ENCODE results near the gene PRKAR2A.

The PRKAR2A gene

DNA sequence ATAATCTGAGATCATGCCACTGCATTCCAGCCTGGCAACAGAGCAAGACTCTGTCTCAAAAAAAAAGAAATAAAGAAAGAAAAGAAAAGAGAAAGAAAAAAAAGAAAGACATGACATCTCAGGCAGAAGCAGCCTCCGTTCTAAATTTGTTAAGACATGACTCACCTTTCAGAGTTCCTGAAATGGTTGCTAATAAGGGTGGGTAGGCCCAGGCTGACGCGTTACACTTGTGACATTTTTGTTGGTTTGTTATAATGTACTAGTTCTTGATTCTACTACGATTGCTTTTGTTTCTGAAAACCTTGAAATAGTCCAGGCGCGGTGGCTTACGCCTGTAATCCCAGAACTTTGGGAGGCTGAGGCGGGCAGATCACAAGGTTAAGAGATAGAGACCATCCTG, 30.0 kb upstream of the PRKAR2A start:
- Histone ChIP-seq H3K4me3 (ENCODE audit: low read length, poor library complexity, severe bottlenecking) (no peak overlapping the region), H2AFZ (ENCODE audit: low read length) (no peak overlapping the region), H3K27me3 (ENCODE audit: insufficient read depth, low read length, poor library complexity, severe bottlenecking) (no peaks in the 10 kb centered on the region), H3K79me2 (ENCODE audit: insufficient read depth, low read length) (no peaks in the 10 kb centered on the region), H3K9ac (ENCODE audit: low read depth, low read length, poor library complexity, severe bottlenecking) (no peak overlapping the region), H3K36me3 (ENCODE audit: insufficient read depth, low read length) (no peaks in the 10 kb centered on the region), H3F3A (ENCODE audit: low read depth) (no peaks in the 10 kb centered on the region), H3K4me1 (ENCODE audit: insufficient read depth, low read length, poor library complexity, severe bottlenecking) (no peaks in the 10 kb centered on the region), H3K9me2 (replicated peaks; ENCODE audit: low read depth, low read length) (no peaks in the 10 kb centered on the region), H4K20me1 (ENCODE audit: insufficient read depth, low read length, poor library complexity, severe bottlenecking) (no peaks in the 10 kb centered on the region), H3K9me3 (ENCODE audit: insufficient read depth, low read depth, low read length) (no peaks in the 10 kb centered on the region), H3K4me2 (ENCODE audit: low read depth, low read length, poor library complexity, severe bottlenecking) (no peak overlapping the region)
- no peak for TF ChIP-seq EZH2phosphoT487 (IDR thresholded peaks at IDR 0.05; ENCODE audit: borderline replicate concordance)
- TF ChIP-seq, protein P1, sequence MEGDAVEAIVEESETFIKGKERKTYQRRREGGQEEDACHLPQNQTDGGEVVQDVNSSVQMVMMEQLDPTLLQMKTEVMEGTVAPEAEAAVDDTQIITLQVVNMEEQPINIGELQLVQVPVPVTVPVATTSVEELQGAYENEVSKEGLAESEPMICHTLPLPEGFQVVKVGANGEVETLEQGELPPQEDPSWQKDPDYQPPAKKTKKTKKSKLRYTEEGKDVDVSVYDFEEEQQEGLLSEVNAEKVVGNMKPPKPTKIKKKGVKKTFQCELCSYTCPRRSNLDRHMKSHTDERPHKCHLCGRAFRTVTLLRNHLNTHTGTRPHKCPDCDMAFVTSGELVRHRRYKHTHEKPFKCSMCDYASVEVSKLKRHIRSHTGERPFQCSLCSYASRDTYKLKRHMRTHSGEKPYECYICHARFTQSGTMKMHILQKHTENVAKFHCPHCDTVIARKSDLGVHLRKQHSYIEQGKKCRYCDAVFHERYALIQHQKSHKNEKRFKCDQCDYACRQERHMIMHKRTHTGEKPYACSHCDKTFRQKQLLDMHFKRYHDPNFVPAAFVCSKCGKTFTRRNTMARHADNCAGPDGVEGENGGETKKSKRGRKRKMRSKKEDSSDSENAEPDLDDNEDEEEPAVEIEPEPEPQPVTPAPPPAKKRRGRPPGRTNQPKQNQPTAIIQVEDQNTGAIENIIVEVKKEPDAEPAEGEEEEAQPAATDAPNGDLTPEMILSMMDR (conservative IDR thresholded peaks at IDR 0.05; ENCODE audit: low read length), result no peak

DNA sequence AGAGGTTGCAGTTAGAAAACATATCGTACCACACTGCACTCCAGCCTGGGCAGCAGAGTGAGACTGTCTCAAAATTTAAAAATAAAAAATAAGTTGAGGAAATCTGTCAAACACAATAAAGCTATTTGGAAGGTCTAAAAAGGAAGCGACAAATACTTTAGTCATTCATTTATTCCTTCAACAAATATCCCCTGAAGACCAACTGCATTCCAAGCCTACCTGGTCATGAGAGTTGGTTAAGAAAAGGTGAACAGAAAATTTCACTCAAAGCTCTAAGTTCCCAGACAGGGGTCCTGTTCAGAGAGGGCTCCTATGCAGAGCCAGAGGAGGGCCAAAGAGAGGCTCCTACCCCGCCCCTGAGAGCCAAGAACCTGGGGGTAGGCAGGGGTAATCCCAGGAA, 15.4 kb upstream of the PRKAR2A start:
- H3K36me3 ChIP-seq (ENCODE audit: insufficient read depth, low read length), result no peaks in the 10 kb centered on the region
- no peaks in the 10 kb centered on the region for H3F3A ChIP-seq (ENCODE audit: low read depth)
- TF ChIP-seq EZH2phosphoT487 (IDR thresholded peaks at IDR 0.05; ENCODE audit: borderline replicate concordance), result no peak
- TF ChIP-seq, protein P1 (conservative IDR thresholded peaks at IDR 0.05; ENCODE audit: low read length), result no peak
- H3K4me2 ChIP-seq (ENCODE audit: low read depth, low read length, poor library complexity, severe bottlenecking), result no peak overlapping the region
- no peak overlapping the region for H3K4me3 ChIP-seq (ENCODE audit: low read length, poor library complexity, severe bottlenecking)
- no peaks in the 10 kb centered on the region for H3K79me2 ChIP-seq (ENCODE audit: insufficient read depth, low read length)
- no peak overlapping the region for H3K9ac ChIP-seq (ENCODE audit: low read depth, low read length, poor library complexity, severe bottlenecking)
- no peaks in the 10 kb centered on the region for H4K20me1 ChIP-seq (ENCODE audit: insufficient read depth, low read length, poor library complexity, severe bottlenecking)
- H3K27me3 ChIP-seq (ENCODE audit: insufficient read depth, low read length, poor library complexity, severe bottlenecking), result no peaks in the 10 kb centered on the region
- H3K4me1 ChIP-seq (ENCODE audit: insufficient read depth, low read length, poor library complexity, severe bottlenecking), result no peaks in the 10 kb centered on the region
- no peaks in the 10 kb centered on the region for H3K9me2 ChIP-seq (replicated peaks; ENCODE audit: low read depth, low read length)
- no peaks in the 10 kb centered on the region for H3K9me3 ChIP-seq (ENCODE audit: insufficient read depth, low read depth, low read length)
- no peak overlapping the region for H2AFZ ChIP-seq (ENCODE audit: low read length)

DNA sequence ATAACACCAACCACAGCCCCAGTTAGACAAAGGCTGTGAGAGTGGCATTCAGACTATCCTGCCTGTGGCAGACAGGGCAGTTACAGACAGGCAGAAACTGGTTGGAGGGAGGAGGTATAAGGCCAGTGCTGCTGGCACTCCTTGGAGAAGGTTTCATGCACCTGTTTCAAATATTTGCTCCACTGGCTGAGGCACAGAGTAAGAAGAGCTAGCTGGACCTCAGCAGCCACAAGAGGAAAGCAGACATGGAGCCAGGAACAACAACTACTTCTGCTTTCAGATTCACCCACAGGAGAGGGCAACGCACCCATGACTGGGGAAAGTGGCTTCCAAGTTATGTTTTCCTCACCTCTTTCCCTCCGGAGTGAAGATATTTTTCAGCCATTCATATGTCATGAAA, 11.5 kb upstream of the PRKAR2A start:
- Histone ChIP-seq H3K9me3 (ENCODE audit: insufficient read depth, low read depth, low read length) (no peaks in the 10 kb centered on the region), H3K9me2 (replicated peaks; ENCODE audit: low read depth, low read length) (no peaks in the 10 kb centered on the region), H3F3A (ENCODE audit: low read depth) (no peaks in the 10 kb centered on the region), H3K9ac (ENCODE audit: low read depth, low read length, poor library complexity, severe bottlenecking) (no peak overlapping the region), H3K79me2 (ENCODE audit: insufficient read depth, low read length) (no peaks in the 10 kb centered on the region), H4K20me1 (ENCODE audit: insufficient read depth, low read length, poor library complexity, severe bottlenecking) (no peaks in the 10 kb centered on the region), H3K4me2 (ENCODE audit: low read depth, low read length, poor library complexity, severe bottlenecking) (no peak overlapping the region), H3K4me3 (ENCODE audit: low read length, poor library complexity, severe bottlenecking) (no peak overlapping the region), H3K4me1 (ENCODE audit: insufficient read depth, low read length, poor library complexity, severe bottlenecking) (peaks cover 12% of the 10 kb centered on the region), H2AFZ (ENCODE audit: low read length) (no peak overlapping the region), H3K27me3 (ENCODE audit: insufficient read depth, low read length, poor library complexity, severe bottlenecking) (no peaks in the 10 kb centered on the region), H3K36me3 (ENCODE audit: insufficient read depth, low read length) (no peaks in the 10 kb centered on the region)
- TF ChIP-seq, protein P1 (conservative IDR thresholded peaks at IDR 0.05; ENCODE audit: low read length), result no peak
- no peak for TF ChIP-seq EZH2phosphoT487 (IDR thresholded peaks at IDR 0.05; ENCODE audit: borderline replicate concordance)
